Natural killer cell treated with Interleukin-12 subunit alpha and Interleukin-12 subunit beta and Interleukin-15 and Interleukin-18, amount 100 ng/mL, for 72 hours (primary cell): ENCODE data around the gene CIBAR2. TPM values are rescaled to one million over a fixed set of nuclear protein-coding genes. Genes with fewer than 3 reads are reported as not detected.

Experiments
- ATAC-seq, 2 donors: fragments of 150-1000 bp; cut with Tn5 transposase in 1 of 2; sonication (Bioruptor Pico), chemical (Tn5 transposase) in 1 of 2; 2 replicates each; pipeline ENCODE4 v1.10.0; 2021
- DNase-seq: peaks from one replicate; pipeline ENCODE4 v3.0.0; 2022; ENCODE audit warnings: low spot score
- H3K27ac Mint-ChIP-seq, 2 donors: 1 replicate in 1 of 2; 2 replicates in 1 of 2; pipeline ENCODE4 v1.8.0; 2022; ENCODE audit warnings: mixed read lengths in 2 of 2, mild to moderate bottlenecking in 1 of 2, moderate library complexity in 1 of 2
- H3K27me3 Mint-ChIP-seq, 2 donors: 1 replicate in 1 of 2; 2 replicates in 1 of 2; pipeline ENCODE4 v1.8.0; 2022; ENCODE audit warnings: mixed read lengths in 2 of 2
- H3K36me3 Mint-ChIP-seq: one replicate; pipeline ENCODE4 v1.8.0; 2022; ENCODE audit warnings: mixed read lengths
- H3K4me1 Mint-ChIP-seq, 2 donors: 1 replicate in 1 of 2; 2 replicates in 1 of 2; pipeline ENCODE4 v1.8.0; 2022; ENCODE audit warnings: low read depth in 2 of 2, mixed read lengths in 2 of 2, mild to moderate bottlenecking in 1 of 2
- H3K4me3 Mint-ChIP-seq: one replicate; pipeline ENCODE4 v1.8.0; 2022; ENCODE audit warnings: mixed read lengths
- H3K9me3 Mint-ChIP-seq: 2 replicates; pipeline ENCODE4 v1.8.0; 2022; ENCODE audit warnings: mixed read lengths
- total RNA-seq, 2 donors: library from RNA; stranded (reverse); gene quantifications; one replicate each; pipeline ENCODE4 v1.2.3, GENCODE V29; 2022

The CIBAR2 gene
- not detected for total RNA-seq

- H3K4me1 Mint-ChIP-seq = peaks cover 11 to 21% of the 10 kb centered on the region in 2 donors
- DNase-seq = no peak
- no peak for ATAC-seq
- peak within 1 kb of the TSS in 1 of 2 donors; percentile 19 for H3K27ac Mint-ChIP-seq
- H3K9me3 Mint-ChIP-seq = no peaks in the 10 kb centered on the region
- no peak within 1 kb of the TSS for H3K4me3 Mint-ChIP-seq
- no peaks in the 10 kb centered on the region for H3K36me3 Mint-ChIP-seq
- H3K27me3 Mint-ChIP-seq = no peaks in the 10 kb centered on the region
Observed at GRCh38 chr16:85112364-85112763, at the start of gene CIBAR2. Gene CIBAR2, minus strand, starts transcription at chr16:85112472. Its CDS starts 120 bp downstream, at chr16:85112352.

DNA sequence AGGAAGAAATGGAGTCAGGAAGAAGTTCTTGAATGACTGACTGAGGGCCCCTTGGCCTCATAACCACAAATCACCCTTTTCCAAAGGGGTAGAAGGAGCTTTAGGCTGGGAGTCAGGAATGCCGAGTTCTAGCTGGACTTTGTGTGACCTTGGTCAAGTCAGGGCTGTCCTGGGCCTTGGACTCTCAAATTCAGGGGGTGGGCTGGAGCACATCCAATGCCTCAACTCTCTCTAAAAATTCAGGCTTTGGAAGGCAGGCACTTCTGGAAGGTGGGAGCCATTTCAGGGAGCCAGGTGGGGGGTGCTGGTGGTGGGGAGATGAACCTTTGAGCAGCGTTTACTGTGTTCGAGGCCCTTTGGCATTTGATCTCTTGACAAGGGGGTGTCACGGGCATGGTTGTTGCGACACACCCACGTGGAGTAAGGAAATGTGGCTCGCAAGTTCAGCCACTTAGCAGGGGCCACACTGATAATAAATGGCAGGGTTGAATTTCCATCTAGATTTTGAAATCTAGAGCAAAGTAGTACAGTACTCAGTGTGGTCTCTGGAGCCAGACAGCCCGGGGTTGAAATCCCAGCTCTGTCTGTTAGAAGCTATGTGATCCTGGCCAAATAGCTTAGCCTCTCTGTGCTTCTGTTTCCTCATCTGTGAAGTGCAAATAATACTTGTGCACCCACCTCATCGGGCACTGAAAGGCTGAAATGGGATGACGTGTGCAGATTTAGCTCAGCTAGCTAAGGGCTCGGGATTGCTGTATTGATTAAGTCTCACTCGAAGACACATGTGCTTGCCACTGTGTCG, 47.1 kb upstream of the CIBAR2 start:
- ATAC-seq (no peak), DNase-seq (no peak)
- peaks cover 15 to 18% of the 10 kb centered on the region in 2 donors for H3K4me1 Mint-ChIP-seq
- H3K36me3 Mint-ChIP-seq = no peaks in the 10 kb centered on the region
- H3K27ac Mint-ChIP-seq = no peak overlapping the region
- no peak overlapping the region for H3K4me3 Mint-ChIP-seq
- H3K9me3 Mint-ChIP-seq = no peaks in the 10 kb centered on the region
- H3K27me3 Mint-ChIP-seq = peaks cover 0 to 2% of the 10 kb centered on the region in 2 donors

DNA sequence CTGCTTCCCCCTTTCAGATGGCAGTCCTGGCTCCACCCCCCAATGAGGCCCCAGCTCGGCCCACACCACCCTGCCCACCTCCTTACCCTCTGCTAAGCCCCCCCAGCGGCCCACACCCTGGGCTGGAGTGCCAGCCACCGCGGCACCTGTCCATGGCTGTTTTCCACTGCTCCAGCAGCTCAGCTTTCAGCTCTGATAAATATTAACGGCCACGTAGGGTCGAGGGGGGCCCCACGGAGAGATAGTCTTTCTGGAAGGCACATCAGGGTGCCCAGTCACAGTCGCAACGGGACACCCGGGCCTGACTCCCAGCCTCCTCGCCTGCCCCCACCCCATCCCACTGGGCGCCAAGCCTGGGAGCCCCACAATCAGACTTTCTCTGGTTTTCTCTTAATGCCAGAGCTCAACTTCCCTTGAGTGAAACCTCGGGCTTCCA, 46.5 kb upstream of the CIBAR2 start:
- H3K27ac Mint-ChIP-seq = no peak overlapping the region
- DNase-seq (no peak), ATAC-seq (no peak)
- H3K27me3 Mint-ChIP-seq = peaks cover 0 to 2% of the 10 kb centered on the region in 2 donors
- H3K9me3 Mint-ChIP-seq = no peaks in the 10 kb centered on the region
- H3K4me1 Mint-ChIP-seq = peaks cover 15 to 18% of the 10 kb centered on the region in 2 donors
- no peak overlapping the region for H3K4me3 Mint-ChIP-seq
- no peaks in the 10 kb centered on the region for H3K36me3 Mint-ChIP-seq

GRCh38 chr16:85157813-85158742, 45.8 kb upstream of the CIBAR2 start:
- peaks cover 15 to 18% of the 10 kb centered on the region in 2 donors for H3K4me1 Mint-ChIP-seq
- ATAC-seq (peak; percentile 72 to 81), DNase-seq (no peak)
- H3K36me3 Mint-ChIP-seq = no peaks in the 10 kb centered on the region
- peaks cover 0 to 2% of the 10 kb centered on the region in 2 donors for H3K27me3 Mint-ChIP-seq
- H3K9me3 Mint-ChIP-seq = no peaks in the 10 kb centered on the region
- peak overlapping the region; percentile 86 for H3K4me3 Mint-ChIP-seq
- H3K27ac Mint-ChIP-seq = peak overlapping the region; percentile 59 to 63

GRCh38 chr16:85157372-85157771, 45.1 kb upstream of the CIBAR2 start:
- Mint-ChIP-seq H3K36me3 (no peaks in the 10 kb centered on the region), H3K9me3 (no peaks in the 10 kb centered on the region), H3K27me3 (no peaks in the 10 kb centered on the region), H3K27ac (peak overlapping the region; percentile 59 to 63), H3K4me1 (peaks cover 15 to 18% of the 10 kb centered on the region in 2 donors), H3K4me3 (peak overlapping the region; percentile 86)
- no peak for ATAC-seq
- no peak for DNase-seq

DNA sequence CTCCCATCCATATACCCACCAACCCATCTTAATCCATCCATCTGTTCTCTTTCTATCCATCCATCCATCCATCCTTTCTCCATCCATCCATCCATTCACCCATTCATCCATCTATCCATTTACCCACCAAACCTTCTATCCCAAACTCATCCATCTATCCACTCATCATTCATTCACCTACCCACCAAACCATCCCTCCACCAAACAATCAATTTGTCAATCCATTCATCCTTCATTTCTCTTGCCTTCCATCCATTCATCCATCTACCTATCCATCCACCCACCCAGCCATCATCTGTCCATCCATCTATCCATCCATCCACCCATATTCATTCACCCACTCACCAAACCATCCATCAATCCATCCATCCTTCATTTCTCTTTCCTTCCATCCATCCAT, 44.6 kb upstream of the CIBAR2 start:
- Mint-ChIP-seq H3K4me3 (no peak overlapping the region), H3K4me1 (peaks cover 15 to 18% of the 10 kb centered on the region in 2 donors), H3K27ac (peak overlapping the region in 1 of 2 donors; percentile 63), H3K27me3 (no peaks in the 10 kb centered on the region), H3K36me3 (no peaks in the 10 kb centered on the region), H3K9me3 (no peaks in the 10 kb centered on the region)
- ATAC-seq (no peak), DNase-seq (no peak)

DNA sequence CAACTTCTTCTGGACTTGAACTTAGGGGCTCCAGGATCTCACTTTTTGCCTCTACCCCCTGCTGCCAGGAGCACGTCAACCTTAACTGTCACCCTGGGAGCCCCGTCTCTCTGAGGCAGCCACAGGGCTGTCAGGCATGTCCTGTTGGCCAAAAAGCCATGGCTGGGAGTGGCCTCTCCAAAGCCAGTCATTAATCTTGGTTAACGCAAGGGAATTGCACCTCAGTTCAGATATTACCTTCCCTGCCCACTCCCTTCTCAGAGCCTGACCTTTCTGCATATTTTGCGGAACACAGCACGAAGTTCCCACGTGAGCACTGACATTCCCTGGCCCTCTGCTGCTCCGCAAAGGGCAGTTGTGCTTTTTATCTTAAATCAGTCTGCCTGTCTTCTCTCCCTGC, 44.2 kb upstream of the CIBAR2 start:
- H3K4me1 Mint-ChIP-seq = peaks cover 15 to 18% of the 10 kb centered on the region in 2 donors

DNA sequence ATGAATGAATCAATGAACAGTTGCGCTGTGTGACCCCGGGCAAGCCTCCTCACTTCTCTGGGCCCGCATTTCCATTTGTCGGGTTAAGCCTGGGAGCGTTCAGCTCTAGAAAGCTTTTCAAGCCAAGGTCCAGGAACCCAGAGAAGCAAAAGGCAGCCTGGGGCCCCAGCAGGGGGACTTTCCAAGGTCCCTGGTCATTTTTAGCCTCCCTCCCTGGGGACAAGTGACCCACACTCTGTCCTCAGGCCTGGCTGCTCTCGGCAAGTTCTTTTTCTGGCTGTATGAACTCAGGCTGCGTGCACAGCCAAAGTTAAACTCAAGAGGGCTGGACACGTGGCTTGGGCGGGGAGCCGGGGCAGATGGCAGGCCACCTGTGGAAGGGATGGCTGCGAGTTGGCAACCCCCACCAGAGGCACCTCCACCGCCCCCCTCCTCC, 41.4 kb upstream of the CIBAR2 start:
- Mint-ChIP-seq H3K9me3 (no peaks in the 10 kb centered on the region), H3K4me3 (no peak overlapping the region), H3K27me3 (peaks cover 4 to 6% of the 10 kb centered on the region in 2 donors), H3K27ac (no peak overlapping the region), H3K4me1 (peaks cover 18 to 20% of the 10 kb centered on the region in 2 donors), H3K36me3 (no peaks in the 10 kb centered on the region)
- DNase-seq = no peak
- ATAC-seq = no peak

More for the DNA sequence above, 44.2 kb upstream of the CIBAR2 start:
- Mint-ChIP-seq H3K4me3 (no peak overlapping the region), H3K27ac (no peak overlapping the region), H3K9me3 (no peaks in the 10 kb centered on the region), H3K36me3 (no peaks in the 10 kb centered on the region), H3K27me3 (no peaks in the 10 kb centered on the region)
- no peak for ATAC-seq
- DNase-seq = no peak

DNA sequence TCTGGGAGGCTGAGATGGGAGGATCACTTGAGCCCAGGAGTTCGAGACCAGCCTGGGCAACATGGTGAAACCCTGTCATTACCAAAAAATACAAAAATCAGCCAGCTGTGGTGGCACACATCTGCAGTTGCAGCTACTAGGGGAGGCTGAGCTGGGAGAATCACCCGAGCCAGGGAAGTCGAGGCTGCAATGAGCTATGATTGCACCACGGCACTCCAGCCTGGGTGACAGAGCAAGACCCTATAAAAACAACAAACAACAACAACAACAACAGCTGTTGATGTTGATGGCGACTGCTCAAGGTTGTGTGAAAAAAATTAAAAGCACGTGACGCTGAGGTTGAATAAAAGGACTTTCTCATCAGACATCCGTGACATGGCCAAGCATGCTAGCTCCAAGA, 40.8 kb upstream of the CIBAR2 start:
- H3K4me3 Mint-ChIP-seq = no peak overlapping the region
- DNase-seq (no peak), ATAC-seq (no peak)
- H3K36me3 Mint-ChIP-seq = no peaks in the 10 kb centered on the region
- H3K4me1 Mint-ChIP-seq = peaks cover 15 to 17% of the 10 kb centered on the region in 2 donors
- no peaks in the 10 kb centered on the region for H3K9me3 Mint-ChIP-seq
- H3K27me3 Mint-ChIP-seq = peaks cover 4 to 6% of the 10 kb centered on the region in 2 donors
- no peak overlapping the region for H3K27ac Mint-ChIP-seq

- no peak overlapping the region for H3K4me3 Mint-ChIP-seq
Observed at GRCh38 chr16:85152414-85153030, 40.2 kb upstream of the CIBAR2 start.

GRCh38 chr16:85151603-85152413, 39.5 kb upstream of the CIBAR2 start:
- Mint-ChIP-seq H3K36me3 (no peaks in the 10 kb centered on the region), H3K27ac (no peak overlapping the region)

More at GRCh38 chr16:85152414-85153030, 40.2 kb upstream of the CIBAR2 start:
- Mint-ChIP-seq H3K36me3 (no peaks in the 10 kb centered on the region), H3K27ac (no peak overlapping the region), H3K4me1 (peaks cover 10 to 12% of the 10 kb centered on the region in 2 donors), H3K27me3 (peaks cover 4 to 6% of the 10 kb centered on the region in 2 donors), H3K9me3 (no peaks in the 10 kb centered on the region)
- ATAC-seq = no peak
- no peak for DNase-seq

GRCh38 chr16:85151079-85151602, 38.9 kb upstream of the CIBAR2 start:
- no peaks in the 10 kb centered on the region for H3K9me3 Mint-ChIP-seq
- no peak for ATAC-seq
- no peak for DNase-seq
- no peaks in the 10 kb centered on the region for H3K36me3 Mint-ChIP-seq
- no peak overlapping the region for H3K4me3 Mint-ChIP-seq
- H3K27ac Mint-ChIP-seq = no peak overlapping the region
- H3K4me1 Mint-ChIP-seq = peaks cover 0 to 5% of the 10 kb centered on the region in 2 donors
- H3K27me3 Mint-ChIP-seq = peaks cover 4 to 6% of the 10 kb centered on the region in 2 donors

More at GRCh38 chr16:85151603-85152413, 39.5 kb upstream of the CIBAR2 start:
- peaks cover 3 to 7% of the 10 kb centered on the region in 2 donors for H3K4me1 Mint-ChIP-seq
- ATAC-seq = peak in 1 of 2 donors; percentile 45
- no peak for DNase-seq
- H3K27me3 Mint-ChIP-seq = peaks cover 4 to 6% of the 10 kb centered on the region in 2 donors
- H3K4me3 Mint-ChIP-seq = no peak overlapping the region
- no peaks in the 10 kb centered on the region for H3K9me3 Mint-ChIP-seq
